PC-9 (cell line): ENCODE data around the gene IDS. TPM values are rescaled to one million over a fixed set of nuclear protein-coding genes. Genes with fewer than 3 reads are reported as not detected.

Source experiments
- BruUV-seq: library from RNA; stranded (reverse); fragments of 400-500 nt; replicated peaks from 2 replicates; lab custom pipeline; 2021; lab: Mats Ljungman, UMichigan
- CTCF ChIA-PET: fragments of 300-600 bp; sonication (Branson Sonifier 250); formaldehyde crosslinking; loops from one replicate; lab custom pipeline; 2022; ENCODE audit warnings: antibody characterized with exemption; lab: Charles Lee
- POLR2A ChIA-PET: fragments of 300-600 bp; sonication (Branson Sonifier 250); formaldehyde crosslinking; loops from one replicate; lab custom pipeline; 2022; ENCODE audit warnings: antibody characterized with exemption; ENCODE audit not compliant: unreplicated experiment; lab: Charles Lee
- DNase-seq, 2 experiments: peaks; one replicate each; pipeline versions ENCODE4 v3.0.0 to v3.0.0-alpha.2; 2015 to 2022; ENCODE audit warnings: mixed read lengths in 1 of 2
- H2AFZ ChIP-seq: fragments of 200-600 bp; sonication (generic); 2 replicates; pipeline ENCODE4 v1.8.1; 2017; ENCODE audit warnings: antibody characterized with exemption
- H3F3A ChIP-seq: fragments of 200-600 bp; sonication (generic); 2 replicates; pipeline ENCODE4 v1.8.1; 2017; ENCODE audit warnings: antibody characterized with exemption, mild to moderate bottlenecking, low read depth; ENCODE audit not compliant: insufficient read depth
- H3K27ac ChIP-seq: fragments of 200-600 bp; sonication (generic); 2 replicates; pipeline ENCODE4 v1.6.1; 2016; ENCODE audit warnings: mixed run types
- H3K27me3 ChIP-seq: fragments of 200-600 bp; sonication (generic); 2 replicates; pipeline ENCODE4 v1.6.1; 2016; ENCODE audit warnings: low read depth, mixed run types; ENCODE audit not compliant: insufficient read depth
- H3K36me3 ChIP-seq: fragments of 200-600 bp; sonication (generic); 2 replicates; pipeline ENCODE4 v1.6.1; 2016; ENCODE audit warnings: low read depth, mixed run types
- H3K4me1 ChIP-seq: fragments of 200-600 bp; sonication (generic); replicated peaks from 2 replicates; pipeline ENCODE4 v1.6.1; 2016; ENCODE audit warnings: mixed run types; ENCODE audit not compliant: insufficient read depth
- H3K4me2 ChIP-seq: fragments of 200-600 bp; sonication (generic); 2 replicates; pipeline ENCODE4 v1.6.1; 2017; ENCODE audit warnings: mixed run types
- H3K4me3 ChIP-seq: fragments of 200-600 bp; sonication (generic); 2 replicates; pipeline ENCODE4 v1.6.1; 2016; ENCODE audit warnings: mixed run types
- H3K79me2 ChIP-seq: fragments of 200-600 bp; sonication (generic); 2 replicates; pipeline ENCODE4 v1.6.1; 2017; ENCODE audit warnings: low read depth, mixed run types
- H3K9me2 ChIP-seq: fragments of 200-600 bp; sonication (generic); 2 replicates; pipeline ENCODE4 v1.8.1; 2017; ENCODE audit warnings: mild to moderate bottlenecking; ENCODE audit not compliant: insufficient read depth
- H3K9me3 ChIP-seq: fragments of 200-600 bp; sonication (generic); 2 replicates; pipeline ENCODE4 v1.8.1; 2016; ENCODE audit warnings: low read depth; ENCODE audit not compliant: insufficient read depth
- H4K20me1 ChIP-seq: fragments of 200-600 bp; sonication (generic); 2 replicates; pipeline ENCODE4 v1.8.1; 2017; ENCODE audit not compliant: insufficient read depth
- EZH2 ChIP-seq: fragments of 200-600 bp; sonication (generic); IDR thresholded peaks from 2 replicates; pipeline ENCODE4 v1.8.0; 2017; ENCODE audit warnings: antibody characterized with exemption, low read depth
- intact Hi-C: fragments of 100-400 bp; cut with micrococcal nuclease; formaldehyde crosslinking; loops from one replicate; pipeline ENCODE4 v1.10.0; 2022; ENCODE audit not compliant: unreplicated experiment
- total RNA-seq: library from RNA; stranded (reverse); gene quantifications from 2 replicates; pipeline ENCODE4 v1.2.3, GENCODE V29; 2021
- TF ChIP-seq, protein P1 (sequence below): fragments of 200-600 bp; sonication (generic); conservative IDR thresholded peaks from 2 replicates; pipeline ENCODE4 v1.6.1; 2017; ENCODE audit warnings: mixed run types, antibody characterized with exemption, mild to moderate bottlenecking, moderate library complexity

The IDS gene
- total RNA-seq, 1 experiment from 2014 or later = 214 TPM

DNA sequence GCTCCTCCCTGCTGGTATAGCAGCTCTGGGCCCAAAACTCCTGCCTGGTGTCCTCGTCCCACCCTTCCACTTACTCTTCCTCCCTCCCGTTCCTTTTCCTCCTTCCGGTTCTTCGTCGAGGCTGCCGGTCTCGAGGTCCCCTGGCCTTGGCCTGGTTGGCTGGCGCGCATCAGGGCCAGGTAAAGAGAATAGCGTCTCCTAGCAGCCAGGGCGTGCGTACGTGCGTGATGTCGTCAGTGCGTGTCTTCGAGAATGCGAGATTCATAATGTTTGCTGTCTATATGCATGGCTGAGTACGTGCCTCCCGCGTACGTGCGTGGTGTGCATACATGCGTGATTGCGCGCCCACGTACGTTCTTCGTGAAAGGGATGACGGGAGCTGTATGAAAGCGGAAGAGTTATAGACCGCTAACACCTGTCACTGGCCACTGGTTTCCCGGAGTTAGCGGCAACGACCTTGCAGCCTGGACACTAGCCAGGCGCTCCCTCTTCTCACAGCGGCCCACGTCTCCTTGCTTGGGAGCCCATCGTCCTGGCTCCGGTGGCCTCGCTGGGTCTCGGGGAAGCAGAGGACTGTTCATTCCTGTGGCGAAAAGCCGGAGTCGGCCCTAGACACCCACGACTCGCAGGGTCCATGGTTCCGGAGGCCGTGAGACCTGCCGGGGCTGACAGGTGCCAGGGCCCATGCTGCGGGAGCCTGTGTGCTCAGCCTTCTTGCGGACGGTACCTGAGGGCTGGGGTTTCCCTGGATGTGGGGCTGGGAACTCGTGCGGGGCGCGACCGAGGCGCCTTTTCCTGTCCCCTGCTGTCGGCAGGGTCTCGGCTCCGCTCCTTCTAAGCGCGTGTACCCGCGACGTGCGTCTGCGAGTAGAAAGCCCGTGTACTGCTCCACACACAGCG, 35.8 kb upstream of the IDS start, which contains the start of gene EOLA1:
TSS of gene EOLA1 (plus strand) at position 392 of the 900 bp plus-strand sequence. CDS start 4,619 bp downstream, outside the sequence.
- Histone ChIP-seq H3K36me3 (no peaks in the 10 kb centered on the region), H3K27ac (peak within 1 kb of the TSS; percentile 72), H3K9me3 (no peaks in the 10 kb centered on the region), H3K4me1 (peaks cover 8% of the 10 kb centered on the region), H3K4me3 (peak within 1 kb of the TSS; percentile 81), H3K9me2 (no peaks in the 10 kb centered on the region), H3K79me2 (peaks cover 8% of the 10 kb centered on the region), H3K4me2 (peak within 1 kb of the TSS; percentile 91), H2AFZ (peak within 1 kb of the TSS; percentile 89), H3F3A (peaks cover 6% of the 10 kb centered on the region; the same call in 1 of the 2 replicates), H3K27me3 (no peaks in the 10 kb centered on the region), H4K20me1 (no peaks in the 10 kb centered on the region)
- ChIA-PET POLR2A (interaction anchor here (0.5 to 2.1 kb wide), 16 partner anchors 15 to 1449 kb away, joined by 3 to 104 read pairs (median 6); partner anchors contain the start of genes EOLA2 and IDS), CTCF (interaction anchor here (1.9 to 2.3 kb wide), 2 partner anchors 29 to 399 kb away, joined by 13 to 23 read pairs; no protein-coding TSS in a partner anchor)
- DNase-seq = peak; percentile 92 to 98
- TSS peak; percentile 56 for BruUV-seq
- intact Hi-C loops = loop anchor here (1.0 to 10.0 kb wide), 3 partner anchors 30 to 1154 kb away; partner anchors contain the start of genes MTM1 and MTMR1
- TF ChIP-seq EZH2 = no peak
- TF ChIP-seq, protein P1, sequence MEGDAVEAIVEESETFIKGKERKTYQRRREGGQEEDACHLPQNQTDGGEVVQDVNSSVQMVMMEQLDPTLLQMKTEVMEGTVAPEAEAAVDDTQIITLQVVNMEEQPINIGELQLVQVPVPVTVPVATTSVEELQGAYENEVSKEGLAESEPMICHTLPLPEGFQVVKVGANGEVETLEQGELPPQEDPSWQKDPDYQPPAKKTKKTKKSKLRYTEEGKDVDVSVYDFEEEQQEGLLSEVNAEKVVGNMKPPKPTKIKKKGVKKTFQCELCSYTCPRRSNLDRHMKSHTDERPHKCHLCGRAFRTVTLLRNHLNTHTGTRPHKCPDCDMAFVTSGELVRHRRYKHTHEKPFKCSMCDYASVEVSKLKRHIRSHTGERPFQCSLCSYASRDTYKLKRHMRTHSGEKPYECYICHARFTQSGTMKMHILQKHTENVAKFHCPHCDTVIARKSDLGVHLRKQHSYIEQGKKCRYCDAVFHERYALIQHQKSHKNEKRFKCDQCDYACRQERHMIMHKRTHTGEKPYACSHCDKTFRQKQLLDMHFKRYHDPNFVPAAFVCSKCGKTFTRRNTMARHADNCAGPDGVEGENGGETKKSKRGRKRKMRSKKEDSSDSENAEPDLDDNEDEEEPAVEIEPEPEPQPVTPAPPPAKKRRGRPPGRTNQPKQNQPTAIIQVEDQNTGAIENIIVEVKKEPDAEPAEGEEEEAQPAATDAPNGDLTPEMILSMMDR = no peak; the same call in 1 of the 2 replicates

DNA sequence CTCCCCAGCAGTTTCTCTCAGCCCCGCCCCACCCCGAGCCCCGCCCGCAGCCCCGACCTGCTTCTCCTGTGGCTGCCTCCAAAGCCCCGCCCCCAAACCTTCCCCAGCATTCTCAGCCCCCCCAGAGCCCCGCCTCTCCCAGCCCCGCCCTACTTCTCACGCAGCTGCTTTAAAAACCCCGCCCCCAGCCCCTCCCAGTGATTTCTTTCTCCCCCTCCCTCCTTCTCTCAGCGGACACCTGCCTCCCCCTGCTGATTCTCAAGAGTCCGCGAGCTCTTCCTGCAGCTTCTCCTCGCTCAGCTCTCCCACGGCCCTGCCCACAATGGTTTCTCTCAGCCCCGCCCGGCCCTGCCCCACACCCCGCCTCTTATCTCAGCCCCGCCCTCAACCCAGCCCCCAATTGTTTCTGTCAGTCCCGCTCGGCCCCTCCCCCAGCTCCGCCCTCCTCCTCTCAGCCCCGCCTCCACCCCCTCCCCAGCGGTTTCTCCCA, 35.1 kb upstream of the IDS start:
- intact Hi-C loops = loop anchor here (1.0 to 10.0 kb wide), 3 partner anchors 29 to 1155 kb away; partner anchors contain the start of genes MTM1 and MTMR1
- Histone ChIP-seq H3K36me3 (no peaks in the 10 kb centered on the region), H3K9me2 (no peaks in the 10 kb centered on the region), H3K4me2 (peak overlapping the region; percentile 91), H3F3A (peaks cover 6% of the 10 kb centered on the region; the same call in 1 of the 2 replicates), H3K4me1 (peaks cover 8% of the 10 kb centered on the region), H3K79me2 (peaks cover 8% of the 10 kb centered on the region), H3K27me3 (no peaks in the 10 kb centered on the region), H3K9me3 (no peaks in the 10 kb centered on the region), H3K27ac (peak overlapping the region; percentile 72), H3K4me3 (peak overlapping the region; percentile 81; the same call in 1 of the 2 replicates), H2AFZ (peak overlapping the region; percentile 89), H4K20me1 (no peaks in the 10 kb centered on the region)
- TF ChIP-seq, protein P1 = no peak
- no peak for TF ChIP-seq EZH2
- CTCF ChIA-PET = interaction anchor here (1.2 to 2.3 kb wide), 4 partner anchors 28 to 400 kb away, joined by 3 to 23 read pairs (median 13); partner anchors contain the start of gene IDS
- POLR2A ChIA-PET = interaction anchor here (0.5 to 2.1 kb wide), 10 partner anchors 28 to 634 kb away, joined by 3 to 104 read pairs (median 11); partner anchors contain the start of genes EOLA2 and IDS
- no TSS peak for BruUV-seq
- DNase-seq = peak; percentile 84 to 86
